ENCODE results near the gene NEMP1.

The NEMP1 gene

GRCh38 chr12:57012600-57013465 lies 65.8 kb downstream of the NEMP1 start:
- ATAC-seq (no peak), DNase-seq (no peak)
- H3K4me3 Mint-ChIP-seq: no peak overlapping the region
- peak overlapping the region in 1 of 2 donors; percentile 36 for H3K27ac Mint-ChIP-seq
- peaks cover 21% of the 10 kb centered on the region for H3K27me3 Mint-ChIP-seq
- H3K9me3 Mint-ChIP-seq: no peaks in the 10 kb centered on the region
- peaks cover 30% of the 10 kb centered on the region for H3K4me1 Mint-ChIP-seq

- H3K27me3 Mint-ChIP-seq: peaks cover 21% of the 10 kb centered on the region
- peak overlapping the region in 1 of 2 donors; percentile 72 for H3K27ac Mint-ChIP-seq
- H3K9me3 Mint-ChIP-seq: no peaks in the 10 kb centered on the region
- H3K4me1 Mint-ChIP-seq: peaks cover 40% of the 10 kb centered on the region
- ATAC-seq: peak; percentile 89
- H3K4me3 Mint-ChIP-seq: peak overlapping the region; percentile 24 to 36
- DNase-seq: no peak
Measured at GRCh38 chr12:57011438-57012424, 66.9 kb downstream of the NEMP1 start.

- H3K4me3 Mint-ChIP-seq: no peak overlapping the region
- no peaks in the 10 kb centered on the region for H3K9me3 Mint-ChIP-seq
- DNase-seq: no peak
- no peak for ATAC-seq
- peaks cover 21% of the 10 kb centered on the region for H3K27me3 Mint-ChIP-seq
- H3K27ac Mint-ChIP-seq: no peak overlapping the region
- peaks cover 45% of the 10 kb centered on the region for H3K4me1 Mint-ChIP-seq
Measured at GRCh38 chr12:57010627-57011247, 67.9 kb downstream of the NEMP1 start.

- H3K27me3 Mint-ChIP-seq: peaks cover 15% of the 10 kb centered on the region
- H3K9me3 Mint-ChIP-seq: no peaks in the 10 kb centered on the region
- peaks cover 51% of the 10 kb centered on the region for H3K4me1 Mint-ChIP-seq
- DNase-seq (no peak), ATAC-seq (no peak)
- no peak overlapping the region for H3K4me3 Mint-ChIP-seq
- no peak overlapping the region for H3K27ac Mint-ChIP-seq
Measured at GRCh38 chr12:57009949-57010626, 68.5 kb downstream of the NEMP1 start.

- Mint-ChIP-seq H3K9me3 (no peaks in the 10 kb centered on the region), H3K27ac (no peak overlapping the region), H3K4me3 (no peak overlapping the region), H3K4me1 (peaks cover 55% of the 10 kb centered on the region), H3K27me3 (no peaks in the 10 kb centered on the region)
- peak in 1 of 2 donors; percentile 25 for DNase-seq
- peak; percentile 44 for ATAC-seq
Measured at GRCh38 chr12:57008178-57008577, 70.4 kb downstream of the NEMP1 start.

- Mint-ChIP-seq H3K4me3 (peak overlapping the region; percentile 75 to 76), H3K27me3 (no peaks in the 10 kb centered on the region), H3K9me3 (no peaks in the 10 kb centered on the region), H3K4me1 (peaks cover 52% of the 10 kb centered on the region), H3K27ac (peak overlapping the region in 1 of 2 donors; percentile 29)
- DNase-seq: no peak
- ATAC-seq: no peak
Measured at GRCh38 chr12:57006809-57007475, 71.6 kb downstream of the NEMP1 start.

- no peaks in the 10 kb centered on the region for H3K9me3 Mint-ChIP-seq
Measured at GRCh38 chr12:57005980-57006808, 72.4 kb downstream of the NEMP1 start, which contains the start of gene ZBTB39. Gene ZBTB39, minus strand, starts transcription at chr12:57006546. Its CDS starts 1,629 bp downstream, at chr12:57004917.

More at GRCh38 chr12:57005980-57006808, 72.4 kb downstream of the NEMP1 start, which contains the start of gene ZBTB39:
- DNase-seq (peak; percentile 73 to 74), ATAC-seq (peak; percentile 82)
- H3K27ac Mint-ChIP-seq: peak within 1 kb of the TSS; percentile 78 to 95
- H3K27me3 Mint-ChIP-seq: no peaks in the 10 kb centered on the region
- H3K4me1 Mint-ChIP-seq: peaks cover 52% of the 10 kb centered on the region
- peak within 1 kb of the TSS; percentile 85 to 92 for H3K4me3 Mint-ChIP-seq

Data from stimulated activated naive CD8-positive, alpha-beta T cell treated with anti-CD3 and anti-CD28 coated beads, Interleukin-15, amount 100 ng/mL, for 72 hours (primary cell).